ENCODE results near the gene PROP1. TPM values are rescaled to one million over a fixed set of nuclear protein-coding genes. Genes with fewer than 3 reads are reported as not detected.
A peak's percentile ranks its signal among the peaks of the same experiment; 100 is the strongest.
"Not testable (repeated sequence)": the region's sequence is repeated elsewhere in the genome, so short reads cannot be mapped to it uniquely, and the experiment has no call there.

Gene PROP1
- total RNA-seq, result not detected

DNA sequence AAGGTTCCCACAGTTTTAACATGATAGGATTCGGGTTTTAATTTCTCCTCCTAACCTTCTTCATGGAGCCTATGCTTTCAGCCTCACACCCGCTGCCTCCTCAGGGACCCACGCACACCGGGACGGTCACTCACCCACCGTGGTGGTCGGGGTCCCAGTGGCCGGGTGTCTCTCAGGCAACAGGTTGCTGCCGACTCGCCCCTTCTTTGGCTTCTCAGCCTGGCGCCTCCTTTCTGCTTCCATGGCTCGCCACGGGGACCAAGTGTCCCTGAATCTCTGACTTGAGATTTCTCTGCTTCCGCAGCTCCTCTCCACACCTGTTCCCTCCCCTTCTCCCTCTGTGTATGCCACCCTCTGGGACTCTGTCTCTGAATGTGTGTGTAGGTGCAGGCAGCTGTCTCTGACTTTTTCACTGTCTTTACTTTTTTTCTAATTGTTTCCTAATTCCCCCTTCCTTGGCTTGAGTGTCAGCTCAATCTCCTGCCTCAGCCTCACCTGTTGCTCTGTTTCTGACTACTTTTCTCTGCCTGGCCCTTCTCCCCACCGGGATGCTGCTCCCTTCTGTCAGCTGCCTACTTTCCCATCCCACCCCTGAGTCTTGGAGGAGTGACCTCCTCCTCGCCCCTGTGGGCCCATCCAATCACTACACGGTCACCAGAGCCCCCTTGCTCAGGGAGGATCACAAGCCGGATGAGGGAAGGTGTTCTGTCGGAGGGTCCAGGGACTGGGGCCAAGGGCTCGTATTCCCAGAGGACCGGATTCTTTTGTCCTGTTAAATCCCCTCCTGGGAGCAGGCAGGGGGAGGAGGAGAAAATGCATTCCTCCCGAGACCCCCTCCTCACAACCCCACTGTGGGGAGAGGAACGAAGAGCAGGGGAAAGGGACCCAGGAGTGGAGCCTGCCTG lies at the start of gene PROP1:
TSS of gene PROP1 (minus strand) at position 552 of the 905 bp plus-strand sequence. CDS start at position 243, 309 bp downstream.
- Mint-ChIP-seq H3K27ac (no peak within 1 kb of the TSS), H3K36me3 (ENCODE audit: low read depth) (no peaks in the 10 kb centered on the region), H3K4me1 (no peaks in the 10 kb centered on the region), H3K9me3 (ENCODE audit: low read depth) (no peaks in the 10 kb centered on the region), H3K4me3 (no peak within 1 kb of the TSS), H3K27me3 (peaks cover 20% of the 10 kb centered on the region)
- ChIA-PET CTCF (interaction anchor here (0.6 to 0.7 kb wide), 2 partner anchors 9 to 307 kb away, joined by 3 to 4 read pairs; no protein-coding TSS in a partner anchor), POLR2A (no interaction called here)
- intact Hi-C loops (cut with DNase I, micrococcal nuclease), result no loop called here
- no peak for ATAC-seq
- no peak for DNase-seq

DNA sequence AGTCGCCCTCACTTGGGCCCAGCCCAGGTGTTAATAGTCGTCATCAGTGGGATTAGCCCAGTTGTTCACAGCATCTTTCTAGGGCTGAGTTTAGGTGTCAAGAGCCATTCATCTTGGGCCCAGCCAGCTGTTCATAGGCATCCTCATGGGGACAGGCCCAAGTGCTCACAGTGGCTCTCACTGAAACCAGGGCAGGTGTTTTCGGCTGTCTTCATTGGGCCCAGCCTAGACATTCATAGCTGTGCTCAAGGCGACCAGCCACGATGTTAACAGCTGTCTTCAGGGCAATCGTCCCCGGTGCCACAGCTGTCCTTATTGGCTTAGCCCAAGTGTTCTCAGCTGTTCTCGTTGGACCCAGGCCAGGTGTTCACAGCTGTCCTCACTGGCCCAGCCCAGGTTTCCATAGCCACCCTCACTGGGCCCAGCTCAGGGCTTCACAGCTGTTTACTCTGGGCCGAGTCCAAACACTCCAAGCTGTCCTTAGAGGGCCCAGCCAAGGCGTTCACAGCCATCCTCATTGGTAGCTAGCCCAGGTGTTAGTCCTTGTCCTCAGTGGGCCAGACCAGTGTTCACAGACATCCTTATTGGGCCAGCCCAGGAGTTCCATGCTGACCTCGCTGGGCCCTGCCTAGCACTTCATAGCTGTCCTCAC lies 23.5 kb upstream of the PROP1 start:
- H3K27ac Mint-ChIP-seq; intact Hi-C loops (cut with DNase I, micrococcal nuclease); DNase-seq; H3K36me3 Mint-ChIP-seq (ENCODE audit: low read depth); H3K9me3 Mint-ChIP-seq (ENCODE audit: low read depth); POLR2A ChIA-PET; H3K27me3 Mint-ChIP-seq; H3K4me3 Mint-ChIP-seq; ATAC-seq; H3K4me1 Mint-ChIP-seq; CTCF ChIA-PET: not testable (repeated sequence)

DNA sequence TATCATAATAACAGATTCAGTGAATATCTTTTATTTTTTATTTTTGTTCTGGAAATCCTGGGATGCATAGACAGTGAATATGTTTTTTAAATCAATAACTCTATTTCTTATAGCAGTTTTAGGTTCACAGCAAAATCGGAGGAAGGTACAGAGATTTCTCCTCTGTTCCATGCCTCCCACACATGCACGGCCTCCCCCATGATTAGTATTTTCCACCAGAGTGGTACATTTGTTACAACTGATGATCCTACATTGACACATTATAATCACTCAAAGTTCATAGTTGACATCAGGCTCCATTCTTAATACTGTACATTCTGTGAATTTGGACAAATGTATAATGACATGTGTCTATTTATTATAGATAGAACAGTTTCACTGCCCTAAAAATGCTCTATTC lies 16.7 kb upstream of the PROP1 start:
- POLR2A ChIA-PET; H3K9me3 Mint-ChIP-seq (ENCODE audit: low read depth); H3K4me1 Mint-ChIP-seq; H3K4me3 Mint-ChIP-seq; intact Hi-C loops (cut with DNase I, micrococcal nuclease); H3K27ac Mint-ChIP-seq; H3K27me3 Mint-ChIP-seq; H3K36me3 Mint-ChIP-seq (ENCODE audit: low read depth); ATAC-seq; CTCF ChIA-PET: not testable (repeated sequence)
- DNase-seq, result peak; percentile 20

DNA sequence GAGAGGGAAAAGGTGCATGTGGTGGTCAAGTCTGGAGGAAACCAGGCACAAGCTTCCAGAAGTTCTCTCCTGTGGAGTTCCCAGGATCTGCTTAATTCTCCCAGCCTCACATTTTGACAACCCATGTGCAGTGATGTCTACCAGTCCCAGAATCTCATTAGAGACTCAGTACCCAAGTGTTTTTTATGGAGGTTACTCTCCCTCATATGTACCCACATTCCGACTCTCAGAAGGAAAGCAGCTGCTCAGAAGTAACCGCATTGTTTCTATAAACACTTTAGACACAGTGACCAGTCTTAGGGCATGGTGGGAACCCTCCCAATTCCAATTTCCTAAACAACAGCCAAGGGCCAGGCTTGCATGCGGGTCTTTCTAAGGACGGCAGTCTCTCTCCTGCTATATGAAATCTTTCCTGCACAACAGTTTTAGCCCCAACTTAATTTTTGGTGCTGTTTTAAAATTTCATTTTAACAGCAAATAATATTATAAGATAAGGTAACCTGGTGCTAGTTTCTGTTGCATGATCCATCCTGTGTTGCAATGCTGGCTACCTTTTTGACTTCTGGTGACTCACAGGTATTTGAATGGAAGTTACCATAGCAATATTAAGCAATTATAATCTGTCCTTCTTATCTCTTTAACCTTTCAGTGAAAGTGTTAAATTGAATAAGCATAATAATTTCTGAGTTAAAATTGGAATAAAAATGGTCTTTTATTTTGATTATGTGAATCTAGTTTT lies 15.9 kb upstream of the PROP1 start:
- CTCF ChIA-PET; H3K27ac Mint-ChIP-seq; intact Hi-C loops (cut with DNase I, micrococcal nuclease): not testable (repeated sequence)

GRCh38 chr5:178007272-178007671 lies 11.2 kb upstream of the PROP1 start:
- H3K36me3 Mint-ChIP-seq (ENCODE audit: low read depth); intact Hi-C loops (cut with DNase I, micrococcal nuclease); DNase-seq; H3K4me1 Mint-ChIP-seq; H3K9me3 Mint-ChIP-seq (ENCODE audit: low read depth); H3K27me3 Mint-ChIP-seq; ATAC-seq; CTCF ChIA-PET; H3K27ac Mint-ChIP-seq; POLR2A ChIA-PET: not testable (repeated sequence)
- H3K4me3 Mint-ChIP-seq, result peak overlapping the region; percentile 79

More for the DNA sequence above, 15.9 kb upstream of the PROP1 start:
- H3K4me1 Mint-ChIP-seq; H3K36me3 Mint-ChIP-seq (ENCODE audit: low read depth); H3K27me3 Mint-ChIP-seq; H3K4me3 Mint-ChIP-seq; H3K9me3 Mint-ChIP-seq (ENCODE audit: low read depth); DNase-seq; POLR2A ChIA-PET; ATAC-seq: not testable (repeated sequence)

- peak overlapping the region; percentile 79 for H3K4me3 Mint-ChIP-seq
- H3K36me3 Mint-ChIP-seq (ENCODE audit: low read depth); H3K27me3 Mint-ChIP-seq; CTCF ChIA-PET; intact Hi-C loops (cut with DNase I, micrococcal nuclease); H3K9me3 Mint-ChIP-seq (ENCODE audit: low read depth); POLR2A ChIA-PET; H3K4me1 Mint-ChIP-seq: not testable (repeated sequence)
- DNase-seq (peak; percentile 75), ATAC-seq (peak; percentile 92)
- H3K27ac Mint-ChIP-seq, result peak overlapping the region; percentile 90
Measured at GRCh38 chr5:178006536-178007231, 10.6 kb upstream of the PROP1 start.

- peak overlapping the region; percentile 64 for H3K4me3 Mint-ChIP-seq
- H3K9me3 Mint-ChIP-seq (ENCODE audit: low read depth); H3K36me3 Mint-ChIP-seq (ENCODE audit: low read depth); H3K27me3 Mint-ChIP-seq; CTCF ChIA-PET; H3K4me1 Mint-ChIP-seq; DNase-seq; H3K27ac Mint-ChIP-seq; intact Hi-C loops (cut with DNase I, micrococcal nuclease); POLR2A ChIA-PET: not testable (repeated sequence)
- ATAC-seq, result peak; percentile 23
Measured at GRCh38 chr5:178006181-178006535, 10.1 kb upstream of the PROP1 start.

GRCh38 chr5:177997846-177998245 lies 1.8 kb upstream of the PROP1 start:
- no peak for ATAC-seq
- no peaks in the 10 kb centered on the region for H3K9me3 Mint-ChIP-seq (ENCODE audit: low read depth)
- intact Hi-C loops (cut with DNase I, micrococcal nuclease), result no loop called here
- ChIA-PET CTCF (no interaction called here), POLR2A (interaction anchor here (0.6 kb wide), 1 partner anchor 126 kb away, joined by 7 read pairs; no protein-coding TSS in a partner anchor)
- H3K27ac Mint-ChIP-seq, result no peak overlapping the region
- DNase-seq, result no peak
- no peaks in the 10 kb centered on the region for H3K36me3 Mint-ChIP-seq (ENCODE audit: low read depth)
- no peak overlapping the region for H3K4me3 Mint-ChIP-seq
- peaks cover 20% of the 10 kb centered on the region for H3K27me3 Mint-ChIP-seq
- no peaks in the 10 kb centered on the region for H3K4me1 Mint-ChIP-seq

DNA sequence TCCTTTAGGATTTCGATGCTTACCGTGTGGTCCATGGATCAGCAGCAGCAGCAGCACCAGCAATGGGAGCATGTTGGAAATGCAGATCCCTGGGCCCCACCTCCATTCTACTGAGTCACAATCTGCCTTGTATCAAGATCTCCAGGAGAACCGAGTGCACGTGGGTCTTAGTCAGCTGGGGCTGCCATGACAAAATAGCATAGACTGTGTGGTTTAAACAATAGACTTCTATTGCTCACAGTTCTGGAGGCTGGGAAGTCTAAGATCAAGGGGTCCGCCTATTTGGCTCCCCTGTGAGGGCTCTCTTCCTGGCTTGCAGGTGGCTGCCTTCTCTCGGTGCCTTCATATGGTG lies 1.3 kb upstream of the PROP1 start:
- POLR2A ChIA-PET, result no interaction called here
- CTCF ChIA-PET, result no interaction called here
- H3K27ac Mint-ChIP-seq, result no peak overlapping the region
- ATAC-seq (no peak), DNase-seq (no peak)
- no peaks in the 10 kb centered on the region for H3K36me3 Mint-ChIP-seq (ENCODE audit: low read depth)
- intact Hi-C loops (cut with DNase I, micrococcal nuclease), result no loop called here
- H3K27me3 Mint-ChIP-seq, result peaks cover 20% of the 10 kb centered on the region
- H3K4me1 Mint-ChIP-seq, result no peaks in the 10 kb centered on the region
- no peaks in the 10 kb centered on the region for H3K9me3 Mint-ChIP-seq (ENCODE audit: low read depth)
- no peak overlapping the region for H3K4me3 Mint-ChIP-seq

DNA sequence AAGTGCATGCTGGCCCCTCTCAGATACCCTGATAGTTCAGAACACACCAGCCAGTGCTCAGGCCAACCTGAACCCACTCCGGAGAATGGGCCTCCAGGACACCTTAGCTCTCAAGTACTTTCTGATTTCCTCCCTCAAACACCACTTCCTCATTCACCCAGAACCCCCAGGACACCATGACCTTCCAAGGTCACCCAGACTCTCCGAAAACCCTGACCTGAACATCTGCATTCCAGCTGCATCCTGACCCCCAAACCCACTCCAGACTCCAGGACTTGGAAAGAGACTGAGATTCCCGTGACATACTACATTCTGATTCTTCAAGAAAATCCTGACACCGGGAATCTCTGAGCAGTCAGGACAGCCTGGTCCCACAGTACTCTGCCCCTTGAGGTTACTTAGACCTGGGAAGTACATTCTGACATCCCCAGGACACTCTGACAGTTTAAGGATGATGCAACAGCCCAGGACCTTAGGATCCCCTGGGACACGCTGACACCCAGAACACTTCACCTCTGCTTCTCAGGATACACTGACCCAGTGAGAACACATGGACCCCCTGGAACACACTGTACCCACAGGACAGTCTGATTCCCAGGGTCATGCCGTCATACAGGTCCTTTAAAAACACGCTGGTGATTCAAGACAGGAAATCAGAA lies 747 bp upstream of the PROP1 start:
- no peaks in the 10 kb centered on the region for H3K36me3 Mint-ChIP-seq (ENCODE audit: low read depth)
- DNase-seq, result no peak
- CTCF ChIA-PET, result interaction anchor here (0.6 to 0.7 kb wide), 2 partner anchors 10 to 308 kb away, joined by 3 to 4 read pairs; no protein-coding TSS in a partner anchor
- POLR2A ChIA-PET, result no interaction called here
- H3K27me3 Mint-ChIP-seq, result peaks cover 20% of the 10 kb centered on the region
- no peak for ATAC-seq
- no peak overlapping the region for H3K4me3 Mint-ChIP-seq
- H3K9me3 Mint-ChIP-seq (ENCODE audit: low read depth), result no peaks in the 10 kb centered on the region
- no peaks in the 10 kb centered on the region for H3K4me1 Mint-ChIP-seq
- H3K27ac Mint-ChIP-seq, result no peak overlapping the region
- intact Hi-C loops (cut with DNase I, micrococcal nuclease), result no loop called here

DNA sequence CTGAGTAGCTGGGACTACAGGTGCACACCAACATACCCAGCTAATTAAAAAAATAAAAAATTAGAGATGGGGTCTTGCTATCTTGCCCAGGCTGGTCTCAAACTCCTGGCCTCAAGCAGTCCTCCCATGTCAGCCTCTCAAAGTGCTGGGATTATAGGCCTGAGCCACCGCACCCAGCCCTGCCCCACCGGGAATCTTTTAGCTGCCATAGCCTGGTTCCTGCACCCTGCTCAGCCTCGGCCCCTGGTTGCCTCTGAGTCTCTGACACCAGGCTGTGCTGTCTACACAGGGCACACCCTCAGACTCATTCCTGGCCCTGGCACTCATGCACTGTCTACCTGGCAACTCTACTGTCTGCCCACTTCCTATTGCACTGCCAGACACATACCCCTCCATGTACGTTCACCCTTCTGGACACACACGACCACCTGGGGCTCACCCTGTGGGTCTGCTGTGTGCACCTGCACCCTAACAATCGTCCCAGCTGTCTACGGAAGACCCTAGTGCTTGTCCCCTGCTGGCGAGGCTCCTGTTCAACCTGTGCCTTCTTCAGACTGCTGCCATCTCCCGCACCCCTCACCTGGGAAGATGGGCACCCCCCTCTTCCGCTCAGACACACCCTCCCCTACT lies 1.4 kb downstream of the PROP1 start:
- Mint-ChIP-seq H3K4me1 (no peaks in the 10 kb centered on the region), H3K27me3 (peaks cover 16% of the 10 kb centered on the region), H3K4me3 (no peak overlapping the region), H3K27ac (no peak overlapping the region), H3K9me3 (ENCODE audit: low read depth) (no peaks in the 10 kb centered on the region), H3K36me3 (ENCODE audit: low read depth) (no peaks in the 10 kb centered on the region)
- intact Hi-C loops (cut with DNase I, micrococcal nuclease), result no loop called here
- CTCF ChIA-PET, result no interaction called here
- DNase-seq, result no peak
- POLR2A ChIA-PET, result no interaction called here
- no peak for ATAC-seq

All from activated CD4-positive, alpha-beta T cell treated with anti-CD3 and anti-CD28 coated beads for 36 hours (primary cell).